Measurements from ENCODE around the gene CNTNAP2. TPM values are rescaled to one million over a fixed set of nuclear protein-coding genes. Genes with fewer than 3 reads are reported as not detected.

CNTNAP2 gene
- total RNA-seq, 1 donor from 2014 or later, result 9.2 TPM

- no peak for DNase-seq (ENCODE audit: low read depth)
- no peak for TF ChIP-seq CTCF (conservative IDR thresholded peaks at IDR 0.05; ENCODE audit: low read depth, low read length)
- no peak overlapping the region for H3K4me3 ChIP-seq (ENCODE audit: low read depth, low read length)
Measured at GRCh38 chr7:147971606-147972110, 1855.1 kb downstream of the CNTNAP2 start.

GRCh38 chr7:147978201-147978600, 1861.6 kb downstream of the CNTNAP2 start:
- no peak for DNase-seq (ENCODE audit: low read depth)
- no peak for TF ChIP-seq CTCF (conservative IDR thresholded peaks at IDR 0.05; ENCODE audit: low read depth, low read length)
- H3K4me3 ChIP-seq (ENCODE audit: low read depth, low read length), result no peak overlapping the region

- no peak for DNase-seq (ENCODE audit: low read depth)
- H3K4me3 ChIP-seq (ENCODE audit: low read depth, low read length), result no peak overlapping the region
- no peak for TF ChIP-seq CTCF (conservative IDR thresholded peaks at IDR 0.05; ENCODE audit: low read depth, low read length)
Measured at GRCh38 chr7:147978651-147979050, 1862.0 kb downstream of the CNTNAP2 start.

- no peak for DNase-seq (ENCODE audit: low read depth)
- H3K4me3 ChIP-seq (ENCODE audit: low read depth, low read length), result no peak overlapping the region
- TF ChIP-seq CTCF (conservative IDR thresholded peaks at IDR 0.05; ENCODE audit: low read depth, low read length), result no peak
Measured at GRCh38 chr7:147980826-147981813, 1864.5 kb downstream of the CNTNAP2 start.

GRCh38 chr7:147982307-147982706, 1865.7 kb downstream of the CNTNAP2 start:
- TF ChIP-seq CTCF (conservative IDR thresholded peaks at IDR 0.05; ENCODE audit: low read depth, low read length), result no peak
- H3K4me3 ChIP-seq (ENCODE audit: low read depth, low read length), result no peak overlapping the region
- no peak for DNase-seq (ENCODE audit: low read depth)

- no peak for TF ChIP-seq CTCF (conservative IDR thresholded peaks at IDR 0.05; ENCODE audit: low read depth, low read length)
- no peak for DNase-seq (ENCODE audit: low read depth)
- H3K4me3 ChIP-seq (ENCODE audit: low read depth, low read length), result no peak overlapping the region
Measured at GRCh38 chr7:147984265-147984664, 1867.7 kb downstream of the CNTNAP2 start.
